NB4 (cell line): Measurements from ENCODE around the gene ATP5F1C.
A peak's percentile ranks its signal among the peaks of the same experiment; 100 is the strongest.

Source experiments
- DNase-seq: peaks from one replicate; pipeline ENCODE4 v3.0.0; 2010; ENCODE audit warnings: low read depth
- H3K4me3 ChIP-seq: one replicate; pipeline ENCODE4 v1.5.1; 2011; ENCODE audit warnings: mild to moderate bottlenecking, low read depth, low read length, moderate library complexity
- MYC ChIP-seq: IDR thresholded peaks from 2 replicates; pipeline ENCODE4 v1.6.1; 2011; ENCODE audit warnings: low read depth, low read length
- POLR2A ChIP-seq: IDR thresholded peaks from 2 replicates; pipeline ENCODE4 v1.6.1; 2011; ENCODE audit warnings: mild to moderate bottlenecking; ENCODE audit not compliant: insufficient read length; ENCODE audit errors: extremely low read depth
- TF ChIP-seq, protein P1 (sequence below): IDR thresholded peaks from one replicate; pipeline ENCODE4 v1.5.1; 2012; ENCODE audit warnings: low read depth, low read length
- TF ChIP-seq, protein P2 (sequence below): IDR thresholded peaks from 2 replicates; pipeline ENCODE4 v1.6.1; 2011; ENCODE audit warnings: low read depth, low read length

The ATP5F1C gene

DNA sequence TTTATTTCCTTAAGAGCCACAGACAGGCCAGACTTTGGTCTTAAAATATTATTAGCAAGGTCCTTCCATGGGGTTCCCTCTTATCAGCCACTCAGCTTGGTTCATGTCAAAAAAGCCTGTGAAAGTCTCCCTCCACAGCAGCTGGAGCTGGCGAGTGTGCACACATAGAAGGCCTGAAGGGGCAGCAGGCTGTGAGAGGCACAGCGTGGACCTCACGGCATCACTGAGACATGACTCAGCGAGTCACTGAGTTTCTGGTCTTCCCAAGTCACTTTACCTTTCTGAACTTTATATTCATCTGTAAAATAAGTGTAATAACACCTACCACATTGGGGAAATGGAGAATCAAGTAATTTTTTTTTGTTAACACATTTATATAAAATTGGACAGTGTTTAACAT, 39.0 kb downstream of the ATP5F1C start:
- TF ChIP-seq, protein P1, sequence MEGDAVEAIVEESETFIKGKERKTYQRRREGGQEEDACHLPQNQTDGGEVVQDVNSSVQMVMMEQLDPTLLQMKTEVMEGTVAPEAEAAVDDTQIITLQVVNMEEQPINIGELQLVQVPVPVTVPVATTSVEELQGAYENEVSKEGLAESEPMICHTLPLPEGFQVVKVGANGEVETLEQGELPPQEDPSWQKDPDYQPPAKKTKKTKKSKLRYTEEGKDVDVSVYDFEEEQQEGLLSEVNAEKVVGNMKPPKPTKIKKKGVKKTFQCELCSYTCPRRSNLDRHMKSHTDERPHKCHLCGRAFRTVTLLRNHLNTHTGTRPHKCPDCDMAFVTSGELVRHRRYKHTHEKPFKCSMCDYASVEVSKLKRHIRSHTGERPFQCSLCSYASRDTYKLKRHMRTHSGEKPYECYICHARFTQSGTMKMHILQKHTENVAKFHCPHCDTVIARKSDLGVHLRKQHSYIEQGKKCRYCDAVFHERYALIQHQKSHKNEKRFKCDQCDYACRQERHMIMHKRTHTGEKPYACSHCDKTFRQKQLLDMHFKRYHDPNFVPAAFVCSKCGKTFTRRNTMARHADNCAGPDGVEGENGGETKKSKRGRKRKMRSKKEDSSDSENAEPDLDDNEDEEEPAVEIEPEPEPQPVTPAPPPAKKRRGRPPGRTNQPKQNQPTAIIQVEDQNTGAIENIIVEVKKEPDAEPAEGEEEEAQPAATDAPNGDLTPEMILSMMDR = no peak
- TF ChIP-seq POLR2A (no peak), MYC (no peak)
- TF ChIP-seq, protein P2, sequence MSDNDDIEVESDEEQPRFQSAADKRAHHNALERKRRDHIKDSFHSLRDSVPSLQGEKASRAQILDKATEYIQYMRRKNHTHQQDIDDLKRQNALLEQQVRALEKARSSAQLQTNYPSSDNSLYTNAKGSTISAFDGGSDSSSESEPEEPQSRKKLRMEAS = no peak
- no peak overlapping the region for H3K4me3 ChIP-seq
- DNase-seq = peak; percentile 3

DNA sequence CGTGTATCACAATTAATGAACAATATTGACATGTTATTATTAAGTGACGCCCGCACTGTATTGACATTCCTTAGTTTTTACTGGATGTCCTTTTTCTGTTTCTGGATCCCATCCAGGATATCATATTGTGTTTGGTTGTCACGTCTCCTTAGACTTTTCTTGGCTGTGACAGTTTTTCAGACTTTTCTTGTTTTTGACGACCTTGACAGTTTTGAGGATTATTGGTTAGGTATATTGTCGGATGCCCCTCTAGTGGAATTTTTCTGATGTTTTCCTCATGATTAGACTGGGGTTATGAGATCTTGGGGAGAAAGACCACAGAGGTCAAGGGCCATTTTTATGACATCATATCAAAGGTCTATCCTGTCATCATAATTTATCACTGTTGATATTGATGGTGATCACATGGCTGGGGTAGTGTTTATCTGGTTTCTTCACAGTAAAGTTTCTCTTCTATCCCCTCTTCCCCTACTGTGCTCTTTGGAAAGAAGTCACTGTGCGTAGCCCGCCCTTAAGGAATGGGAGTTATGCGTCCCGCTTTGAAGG, 41.4 kb downstream of the ATP5F1C start:
- DNase-seq = no peak
- TF ChIP-seq POLR2A (no peak), MYC (no peak)
- TF ChIP-seq, protein P2 = no peak
- TF ChIP-seq, protein P1 = no peak
- no peak overlapping the region for H3K4me3 ChIP-seq

DNA sequence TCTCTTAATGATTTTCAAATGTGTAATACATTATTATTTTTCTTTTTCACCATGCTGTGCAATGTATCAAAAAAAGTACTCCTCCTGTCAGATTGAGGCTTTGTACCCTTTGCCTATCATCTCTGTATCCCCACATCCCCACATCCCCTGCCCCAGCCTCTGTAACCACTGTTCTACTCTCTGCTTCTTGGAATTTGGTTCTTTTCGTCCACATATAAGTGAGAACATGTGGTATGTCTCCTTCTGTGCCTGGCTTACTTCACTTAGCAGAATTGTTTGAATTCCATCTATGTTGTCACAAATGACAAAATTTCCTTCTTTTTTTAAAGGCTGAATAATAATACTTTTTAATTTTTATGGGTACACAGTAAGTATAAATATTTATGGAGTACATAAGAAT, 44.1 kb downstream of the ATP5F1C start:
- DNase-seq = no peak
- TF ChIP-seq POLR2A = no peak
- TF ChIP-seq, protein P1 = no peak
- TF ChIP-seq, protein P2 = no peak
- TF ChIP-seq MYC = no peak

DNA sequence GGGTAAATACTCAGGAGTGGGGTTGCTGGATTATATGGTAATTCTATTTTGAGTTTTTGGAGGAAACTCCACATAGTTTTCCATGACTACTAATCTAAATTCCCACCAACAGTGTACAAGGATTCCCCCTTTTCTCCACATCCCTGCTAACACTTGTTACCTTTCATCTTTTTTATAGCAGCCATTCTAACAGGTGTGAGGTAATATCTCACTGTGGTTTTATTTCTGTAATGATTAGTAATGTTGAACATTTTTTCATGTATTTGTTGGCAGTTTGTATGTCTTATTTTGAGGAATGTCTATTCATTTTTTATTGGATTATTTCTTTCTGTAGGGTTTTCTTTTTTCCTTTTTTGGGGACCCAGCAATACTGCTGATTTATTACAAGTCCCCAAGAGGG, 45.2 kb downstream of the ATP5F1C start:
- H3K4me3 ChIP-seq = no peak overlapping the region
- DNase-seq = no peak
- TF ChIP-seq, protein P1 = no peak
- TF ChIP-seq, protein P2 = no peak
- no peak for TF ChIP-seq POLR2A
- no peak for TF ChIP-seq MYC

More for the DNA sequence above, 44.1 kb downstream of the ATP5F1C start:
- H3K4me3 ChIP-seq = no peak overlapping the region

DNA sequence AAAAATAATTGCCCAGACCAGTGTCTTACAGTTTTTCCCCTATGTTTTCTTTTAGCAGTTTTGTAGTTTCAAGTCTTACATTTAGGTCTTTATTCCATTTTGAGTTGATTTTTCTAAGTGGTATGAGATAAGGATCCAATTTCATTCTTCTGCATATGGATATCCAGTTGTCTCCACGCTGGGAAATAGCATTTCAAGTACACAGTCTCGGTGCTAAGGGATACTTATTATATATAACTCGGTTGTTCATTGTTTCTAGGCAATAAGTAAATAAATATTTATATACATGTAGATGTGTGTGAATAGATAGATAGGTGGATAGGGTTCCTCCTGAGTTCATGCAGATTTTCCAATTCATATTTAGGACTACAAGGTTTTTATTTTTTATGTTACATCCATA, 46.3 kb downstream of the ATP5F1C start:
- DNase-seq = no peak
- H3K4me3 ChIP-seq = no peak overlapping the region
- TF ChIP-seq, protein P1 = no peak
- no peak for TF ChIP-seq POLR2A
- TF ChIP-seq, protein P2 = no peak
- no peak for TF ChIP-seq MYC
